HG03135 (cell line): ENCODE measurements around the gene KRT39.

Experiments
- ATAC-seq: cut with Tn5 transposase; IDR thresholded peaks from one replicate; pipeline ENCODE4 v1.9.1; 2021; ENCODE audit warnings: mild to moderate bottlenecking, moderate library complexity; ENCODE audit not compliant: unreplicated experiment

The KRT39 gene

DNA sequence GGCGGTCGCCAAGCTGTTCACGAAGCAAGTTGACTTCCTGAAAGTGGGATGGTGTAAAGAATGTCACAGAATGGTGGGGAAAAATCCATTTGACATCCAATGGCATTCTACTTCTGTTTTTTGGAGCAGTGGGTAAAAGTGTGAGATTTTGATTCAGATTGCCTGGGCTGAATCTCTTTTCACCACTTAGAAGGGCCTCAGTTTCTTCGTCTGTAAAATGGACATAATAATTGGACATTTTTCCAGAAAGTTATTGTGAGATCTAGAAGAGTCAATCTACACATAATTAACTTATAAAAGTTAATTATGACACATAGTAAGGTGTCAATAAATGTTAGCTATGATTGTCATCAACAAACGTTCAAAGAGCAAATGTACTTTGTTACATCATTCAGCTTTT, 14.4 kb upstream of the KRT39 start:
- no peak for ATAC-seq

GRCh38 chr17:40980596-40980995, 13.8 kb upstream of the KRT39 start:
- ATAC-seq = no peak

DNA sequence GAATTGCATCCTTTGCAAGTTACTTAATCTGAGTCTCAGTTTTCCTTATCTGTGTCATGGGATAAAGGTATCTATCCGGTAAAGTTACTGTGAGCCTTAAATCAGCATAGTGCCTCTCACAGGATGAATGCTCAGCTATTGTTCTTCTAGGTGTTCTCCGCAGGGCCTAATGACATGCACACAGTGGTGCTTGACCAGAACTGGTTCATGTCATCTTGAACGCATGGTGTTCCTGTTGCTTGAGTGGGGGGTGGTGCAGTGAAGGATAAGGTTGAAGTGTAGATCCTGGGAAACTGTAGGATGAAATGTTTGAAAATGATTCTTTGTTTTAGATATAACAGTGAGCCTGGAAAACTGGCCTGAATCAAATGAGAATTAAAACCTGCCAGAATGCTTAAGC, 13.4 kb upstream of the KRT39 start:
- ATAC-seq = no peak

- no peak for ATAC-seq
These were observed 11.9 kb upstream of the KRT39 start for GRCh38 chr17:40978575-40979151.

DNA sequence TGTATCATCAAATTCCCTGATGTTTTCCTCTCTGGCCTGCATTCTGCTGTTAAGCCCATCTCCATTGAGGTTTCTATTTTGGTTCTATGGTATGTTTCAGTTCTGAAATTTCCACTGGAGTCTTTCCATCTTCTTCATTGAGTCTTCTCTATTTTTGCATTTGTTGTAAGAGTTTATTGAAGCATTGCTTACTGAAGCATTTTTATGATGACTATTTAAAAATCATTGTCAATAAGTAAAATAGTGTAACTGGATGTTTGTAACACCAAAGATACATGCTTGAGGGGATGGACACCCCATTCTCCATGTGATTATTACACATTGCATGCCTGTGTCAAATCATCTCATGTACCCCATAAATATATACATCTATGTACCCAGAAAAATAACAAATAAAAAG, 8.8 kb upstream of the KRT39 start:
- ATAC-seq = no peak

GRCh38 chr17:40974366-40974765, 7.6 kb upstream of the KRT39 start:
- ATAC-seq = no peak

GRCh38 chr17:40967582-40967981, 834 bp upstream of the KRT39 start:
- ATAC-seq = no peak

GRCh38 chr17:40963838-40964237, 2.9 kb downstream of the KRT39 start:
- ATAC-seq = no peak

DNA sequence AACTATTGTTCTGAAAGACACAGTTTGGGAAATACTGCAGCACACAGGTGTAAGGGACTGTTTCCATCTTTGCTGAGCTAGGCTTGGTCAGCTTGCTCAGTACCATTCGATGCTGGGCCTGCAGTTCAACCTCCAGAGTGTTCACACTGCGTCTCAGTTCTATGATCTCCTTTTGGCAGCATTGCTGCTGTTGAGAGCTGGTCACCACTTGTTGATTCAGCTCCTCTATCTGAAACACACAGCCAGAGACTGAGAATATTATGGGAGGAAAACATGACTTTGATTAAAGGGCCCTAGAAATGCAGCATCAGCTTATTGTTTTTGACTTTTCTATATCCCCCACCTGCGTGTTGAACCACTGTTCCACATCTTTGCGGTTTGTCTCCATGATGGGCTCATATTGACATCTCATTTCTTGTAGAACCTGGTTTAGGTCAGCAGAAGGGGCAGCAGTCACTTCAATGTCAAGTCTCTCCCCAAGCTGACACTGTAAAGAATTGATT, 4.6 kb downstream of the KRT39 start:
- no peak for ATAC-seq

- ATAC-seq = no peak
These were observed 5.2 kb downstream of the KRT39 start for GRCh38 chr17:40961591-40961990.

DNA sequence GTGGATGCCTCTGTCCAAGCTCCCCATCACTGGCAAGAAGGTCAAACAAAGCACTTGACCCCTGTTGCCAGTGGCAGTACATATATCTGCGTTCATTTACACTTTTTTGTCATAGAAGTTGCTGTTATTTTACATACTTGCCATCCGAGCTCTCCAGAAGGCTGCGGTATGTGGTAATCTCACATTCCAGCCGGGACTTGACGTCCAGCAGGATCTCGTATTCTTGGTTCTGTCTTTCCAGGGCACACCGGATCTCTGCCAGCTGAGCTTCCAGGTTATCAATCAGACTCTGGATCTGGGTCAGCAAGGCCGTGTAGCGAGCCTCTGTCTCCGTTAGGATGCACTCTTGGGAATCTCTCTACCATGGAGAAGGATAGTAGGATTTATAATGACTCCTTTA, 6.6 kb downstream of the KRT39 start:
- no peak for ATAC-seq

- ATAC-seq = no peak
These were observed 8.4 kb downstream of the KRT39 start for GRCh38 chr17:40958086-40958953.

DNA sequence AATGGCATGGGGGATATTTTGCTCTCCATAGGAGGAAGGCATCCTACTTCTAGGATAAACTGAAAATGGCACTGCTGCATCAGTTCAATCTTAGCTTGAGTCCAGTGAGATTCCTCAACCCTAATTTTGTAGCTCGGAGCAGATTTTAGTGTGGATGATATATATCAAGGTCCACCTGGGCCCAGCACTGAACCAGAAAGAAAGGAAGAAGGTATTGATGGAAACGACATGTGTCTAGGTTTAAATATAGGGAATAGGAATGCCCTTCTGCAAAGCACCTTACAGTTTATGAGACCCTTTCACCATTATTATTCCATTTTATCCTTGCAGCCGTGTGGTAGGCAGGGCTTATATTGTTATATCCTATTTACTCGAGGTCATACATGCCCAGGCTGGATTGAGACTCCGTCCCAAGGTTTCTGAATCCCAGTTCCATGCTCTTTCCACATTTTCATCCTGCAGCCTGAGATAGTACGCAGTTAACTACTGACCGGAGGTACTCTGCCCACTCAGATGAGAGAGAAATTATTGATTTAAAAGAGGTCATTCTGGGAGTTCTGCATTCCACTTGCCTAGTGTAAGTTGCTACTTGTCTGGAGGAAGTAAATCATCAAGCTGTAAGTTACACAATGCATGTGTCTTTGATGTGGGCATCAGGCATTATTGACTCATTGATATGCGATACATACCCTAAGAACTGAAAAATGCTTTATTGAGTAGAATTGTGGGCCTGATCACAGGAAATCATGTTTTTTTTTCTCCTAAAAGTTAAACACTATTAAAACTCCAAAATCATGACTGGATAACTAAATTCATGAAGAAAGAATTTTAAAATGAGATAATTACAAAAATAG, 10.1 kb downstream of the KRT39 start:
- ATAC-seq = no peak

- no peak for ATAC-seq
These were observed 12.9 kb downstream of the KRT39 start for GRCh38 chr17:40953881-40954280.

DNA sequence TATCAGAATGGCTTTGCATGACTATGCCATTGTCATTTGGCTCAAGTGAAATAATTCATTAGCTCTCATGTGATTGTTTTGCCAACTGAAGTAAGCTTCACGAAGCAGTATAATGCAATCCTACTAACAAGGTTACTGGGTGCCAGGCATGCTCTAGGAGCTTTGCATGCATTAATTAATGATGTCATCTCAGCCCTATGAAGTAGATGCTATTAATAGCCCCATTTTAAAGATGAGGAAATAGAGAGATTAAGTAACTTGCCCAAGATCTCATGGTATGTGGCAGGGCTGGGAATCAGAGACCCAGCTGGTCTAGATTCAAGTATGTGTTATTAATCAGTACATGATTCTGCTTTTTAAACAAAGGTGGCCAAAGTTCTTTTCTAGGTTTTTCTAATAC, 14.1 kb downstream of the KRT39 start:
- no peak for ATAC-seq

DNA sequence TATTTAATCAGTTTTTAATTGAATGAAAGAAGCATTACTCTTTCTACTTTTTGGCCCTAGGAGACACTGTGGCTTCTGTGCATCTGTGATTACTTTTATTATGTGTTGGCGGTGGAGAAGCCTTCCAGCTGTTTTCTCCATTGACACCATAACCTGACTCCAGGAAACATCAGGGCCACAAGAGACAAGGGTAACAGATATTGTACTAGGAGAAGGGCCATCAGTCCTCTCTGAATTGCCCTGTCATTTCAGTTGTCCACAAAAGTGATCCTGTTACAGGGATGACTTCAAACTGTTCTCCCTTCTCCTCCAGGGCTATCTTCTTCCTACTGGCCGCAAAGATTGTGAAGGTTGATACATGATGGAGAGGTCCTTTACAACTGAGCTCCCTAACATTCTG, 14.6 kb downstream of the KRT39 start:
- no peak for ATAC-seq

DNA sequence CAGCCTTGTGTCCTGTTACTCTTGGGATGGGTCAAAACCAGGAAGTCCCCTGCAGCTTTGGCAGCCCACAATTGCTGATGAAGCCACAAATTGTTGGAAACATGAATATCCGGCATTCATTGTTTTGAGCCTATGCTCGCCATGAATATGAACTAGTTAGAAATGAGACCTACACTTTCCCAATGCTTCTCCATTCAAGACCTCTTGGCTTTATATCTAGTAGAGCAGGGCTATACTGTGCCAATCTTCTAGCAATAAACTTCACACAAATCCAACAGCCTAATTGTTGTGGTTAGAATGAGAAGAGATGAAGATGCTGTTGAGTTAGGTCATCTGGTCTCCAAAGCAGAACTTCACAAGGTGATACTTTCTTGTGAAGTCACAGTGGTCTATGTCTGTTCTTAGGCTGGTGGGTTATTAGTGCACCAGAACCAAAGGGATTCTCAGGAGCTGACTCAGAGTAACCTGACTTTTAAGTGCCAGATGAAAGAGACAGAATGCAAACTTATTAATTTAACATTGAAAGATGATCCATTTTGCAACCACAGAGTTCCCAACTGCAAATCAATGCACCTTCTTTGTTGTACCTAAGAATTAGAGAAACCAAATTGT, 15.6 kb downstream of the KRT39 start:
- ATAC-seq = no peak

- ATAC-seq = no peak
These were observed 16.6 kb downstream of the KRT39 start for GRCh38 chr17:40950176-40950575.

DNA sequence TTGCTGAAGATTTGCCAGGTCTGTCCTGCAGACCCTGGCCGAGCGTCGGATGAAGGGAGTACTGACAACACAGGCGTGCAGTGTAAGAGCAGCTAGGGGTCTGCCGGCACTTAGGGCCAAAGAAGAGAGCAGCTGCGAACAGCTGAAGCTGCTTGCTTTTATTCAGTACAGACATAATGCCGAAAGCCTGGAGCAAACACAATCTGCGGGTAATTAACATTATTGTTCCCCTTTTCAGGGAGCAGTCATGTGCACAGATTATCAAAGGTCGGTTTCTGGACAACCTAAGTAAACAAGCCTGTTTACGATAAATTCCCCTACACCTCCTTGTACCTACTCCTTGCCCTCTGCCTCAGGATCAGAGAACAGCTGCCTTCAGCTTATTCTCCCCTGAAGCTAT, 17.3 kb downstream of the KRT39 start:
- no peak for ATAC-seq

- no peak for ATAC-seq
These were observed 18.8 kb downstream of the KRT39 start for GRCh38 chr17:40947929-40948328.

- no peak for ATAC-seq
These were observed 21.3 kb downstream of the KRT39 start for GRCh38 chr17:40945414-40945813.
